SK-N-SH treated with all-trans-retinoic acid at 6 μM for 48 hours (cell line): ENCODE data around the gene PPARA.

Experiments used
- ATAC-seq: fragments of 200-7000 bp; cut with Tn5 transposase; 3 replicates; pipeline ENCODE4 v1.9.1; 2020; ENCODE audit warnings: mild to moderate bottlenecking, moderate library complexity
- BACH2 ChIP-seq: fragments of 250-450 bp; sonication (Bioruptor Pico); IDR thresholded peaks from 2 replicates; pipeline ENCODE4 v1.9.0; 2021; ENCODE audit warnings: mild to moderate bottlenecking, borderline replicate concordance
- GLIS3 ChIP-seq: fragments of 250-450 bp; sonication (Bioruptor Pico); IDR thresholded peaks from 2 replicates; pipeline ENCODE4 v1.5.0; 2020; ENCODE audit warnings: mild to moderate bottlenecking, moderate library complexity
- OSR1 ChIP-seq: fragments of 250-450 bp; sonication (Bioruptor Pico); IDR thresholded peaks from 2 replicates; pipeline ENCODE4 v1.8.0; 2022; ENCODE audit warnings: moderate library complexity, mild to moderate bottlenecking, inconsistent platforms
- RARB ChIP-seq: fragments of 250-450 bp; sonication (Bioruptor Pico); IDR thresholded peaks from 2 replicates; pipeline ENCODE4 v1.8.0; 2021; ENCODE audit warnings: mild to moderate bottlenecking, moderate library complexity
- TCF4 ChIP-seq: fragments of 250-450 bp; sonication (Bioruptor Pico); IDR thresholded peaks from 2 replicates; pipeline ENCODE4 v1.8.0; 2021; ENCODE audit warnings: mild to moderate bottlenecking, moderate library complexity, borderline replicate concordance
- TOX ChIP-seq: fragments of 250-450 bp; sonication (Bioruptor Pico); IDR thresholded peaks from 2 replicates; pipeline ENCODE4 v1.8.0; 2021; ENCODE audit warnings: mild to moderate bottlenecking, moderate library complexity, borderline replicate concordance
- ZFP30 ChIP-seq: fragments of 450-650 bp; formaldehyde crosslinking; IDR thresholded peaks from 2 replicates; pipeline ENCODE4 v1.5.0; 2022; ENCODE audit warnings: mild to moderate bottlenecking, moderate library complexity
- TF ChIP-seq, protein P1 (sequence below): fragments of 250-450 bp; sonication (Bioruptor Pico); IDR thresholded peaks from 2 replicates; pipeline ENCODE4 v1.8.0; 2021; ENCODE audit warnings: low read depth, mild to moderate bottlenecking, moderate library complexity, borderline replicate concordance
- TF ChIP-seq, protein P2 (sequence below): fragments of 250-450 bp; sonication (Bioruptor Pico); IDR thresholded peaks from 2 replicates; pipeline ENCODE4 v1.5.1; 2020; ENCODE audit warnings: low read depth, mild to moderate bottlenecking, moderate library complexity
- TF ChIP-seq, protein P3 (sequence below): fragments of 250-450 bp; sonication (Bioruptor Pico); IDR thresholded peaks from 2 replicates; pipeline ENCODE4 v1.8.0; 2020; ENCODE audit warnings: mild to moderate bottlenecking, moderate library complexity, borderline replicate concordance
- TF ChIP-seq, protein P4 (sequence below): fragments of 250-450 bp; sonication (Bioruptor Pico); IDR thresholded peaks from 2 replicates; pipeline ENCODE4 v1.5.0; 2020; ENCODE audit warnings: mild to moderate bottlenecking, moderate library complexity

PPARA gene

DNA sequence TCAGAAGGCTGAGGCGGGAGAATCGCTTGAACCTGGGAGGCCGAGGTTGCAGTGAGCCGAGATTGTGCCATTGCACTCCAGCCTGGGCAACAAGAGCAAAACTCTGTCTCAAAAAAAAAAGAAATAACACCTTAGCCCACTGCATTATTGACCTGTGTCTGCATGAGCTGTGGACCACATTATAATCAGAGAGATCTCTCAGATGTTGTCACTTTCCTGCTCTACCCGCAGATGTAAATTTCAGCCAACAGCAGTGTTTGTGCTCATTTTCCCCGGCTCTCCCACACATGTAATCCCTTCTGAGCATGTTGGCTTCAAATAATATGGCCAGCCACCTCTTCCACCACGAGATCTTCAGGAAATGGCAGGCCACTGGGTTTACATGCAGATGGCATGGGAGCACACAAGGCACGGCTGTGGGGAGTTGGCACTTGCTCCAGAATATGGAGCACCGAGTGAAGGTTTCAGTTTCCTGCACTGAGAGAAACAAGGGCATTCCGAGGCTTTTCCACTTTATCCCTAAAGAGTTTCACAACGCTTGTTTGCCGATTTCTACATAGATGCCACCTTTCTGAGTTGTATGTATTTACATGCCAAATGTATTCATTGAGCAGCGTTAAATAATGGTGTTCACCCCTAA lies 80.1 kb downstream of the PPARA start:
- TF ChIP-seq TCF4 (CRISPR knock-in tag): no peak
- TF ChIP-seq, protein P1, sequence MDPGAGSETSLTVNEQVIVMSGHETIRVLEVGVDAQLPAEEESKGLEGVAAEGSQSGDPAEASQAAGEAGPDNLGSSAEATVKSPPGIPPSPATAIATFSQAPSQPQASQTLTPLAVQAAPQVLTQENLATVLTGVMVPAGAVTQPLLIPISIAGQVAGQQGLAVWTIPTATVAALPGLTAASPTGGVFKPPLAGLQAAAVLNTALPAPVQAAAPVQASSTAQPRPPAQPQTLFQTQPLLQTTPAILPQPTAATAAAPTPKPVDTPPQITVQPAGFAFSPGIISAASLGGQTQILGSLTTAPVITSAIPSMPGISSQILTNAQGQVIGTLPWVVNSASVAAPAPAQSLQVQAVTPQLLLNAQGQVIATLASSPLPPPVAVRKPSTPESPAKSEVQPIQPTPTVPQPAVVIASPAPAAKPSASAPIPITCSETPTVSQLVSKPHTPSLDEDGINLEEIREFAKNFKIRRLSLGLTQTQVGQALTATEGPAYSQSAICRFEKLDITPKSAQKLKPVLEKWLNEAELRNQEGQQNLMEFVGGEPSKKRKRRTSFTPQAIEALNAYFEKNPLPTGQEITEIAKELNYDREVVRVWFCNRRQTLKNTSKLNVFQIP (CRISPR knock-in tag): no peak
- TF ChIP-seq, protein P2, sequence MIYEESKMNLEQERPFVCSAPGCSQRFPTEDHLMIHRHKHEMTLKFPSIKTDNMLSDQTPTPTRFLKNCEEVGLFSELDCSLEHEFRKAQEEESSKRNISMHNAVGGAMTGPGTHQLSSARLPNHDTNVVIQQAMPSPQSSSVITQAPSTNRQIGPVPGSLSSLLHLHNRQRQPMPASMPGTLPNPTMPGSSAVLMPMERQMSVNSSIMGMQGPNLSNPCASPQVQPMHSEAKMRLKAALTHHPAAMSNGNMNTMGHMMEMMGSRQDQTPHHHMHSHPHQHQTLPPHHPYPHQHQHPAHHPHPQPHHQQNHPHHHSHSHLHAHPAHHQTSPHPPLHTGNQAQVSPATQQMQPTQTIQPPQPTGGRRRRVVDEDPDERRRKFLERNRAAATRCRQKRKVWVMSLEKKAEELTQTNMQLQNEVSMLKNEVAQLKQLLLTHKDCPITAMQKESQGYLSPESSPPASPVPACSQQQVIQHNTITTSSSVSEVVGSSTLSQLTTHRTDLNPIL (CRISPR knock-in tag): no peak
- TF ChIP-seq, protein P3, sequence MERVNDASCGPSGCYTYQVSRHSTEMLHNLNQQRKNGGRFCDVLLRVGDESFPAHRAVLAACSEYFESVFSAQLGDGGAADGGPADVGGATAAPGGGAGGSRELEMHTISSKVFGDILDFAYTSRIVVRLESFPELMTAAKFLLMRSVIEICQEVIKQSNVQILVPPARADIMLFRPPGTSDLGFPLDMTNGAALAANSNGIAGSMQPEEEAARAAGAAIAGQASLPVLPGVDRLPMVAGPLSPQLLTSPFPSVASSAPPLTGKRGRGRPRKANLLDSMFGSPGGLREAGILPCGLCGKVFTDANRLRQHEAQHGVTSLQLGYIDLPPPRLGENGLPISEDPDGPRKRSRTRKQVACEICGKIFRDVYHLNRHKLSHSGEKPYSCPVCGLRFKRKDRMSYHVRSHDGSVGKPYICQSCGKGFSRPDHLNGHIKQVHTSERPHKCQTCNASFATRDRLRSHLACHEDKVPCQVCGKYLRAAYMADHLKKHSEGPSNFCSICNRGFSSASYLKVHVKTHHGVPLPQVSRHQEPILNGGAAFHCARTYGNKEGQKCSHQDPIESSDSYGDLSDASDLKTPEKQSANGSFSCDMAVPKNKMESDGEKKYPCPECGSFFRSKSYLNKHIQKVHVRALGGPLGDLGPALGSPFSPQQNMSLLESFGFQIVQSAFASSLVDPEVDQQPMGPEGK (CRISPR knock-in tag): no peak
- no peak for TF ChIP-seq BACH2 (CRISPR knock-in tag)
- ATAC-seq: no peak

DNA sequence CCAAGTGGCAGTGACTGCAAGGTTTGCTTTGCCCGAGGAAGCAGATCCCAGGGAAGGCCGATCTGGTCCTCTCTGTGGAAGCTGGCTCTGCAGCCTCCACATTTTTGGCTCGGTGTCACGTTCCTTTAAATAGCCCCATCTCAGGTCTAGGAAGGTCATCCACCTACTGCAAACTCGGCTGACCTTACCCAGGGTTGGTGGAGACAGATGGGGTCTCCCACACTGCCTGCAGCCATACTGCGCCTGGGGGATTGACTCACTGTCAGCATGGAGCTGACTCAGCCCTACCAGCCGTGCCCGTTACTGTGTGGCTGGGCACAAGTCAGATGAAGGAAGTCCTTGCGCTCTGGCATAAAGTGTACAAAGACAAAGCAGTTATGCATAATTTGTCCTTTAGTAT lies 82.9 kb downstream of the PPARA start:
- ATAC-seq: peak; percentile 99
- TF ChIP-seq OSR1 (CRISPR knock-in tag) (no peak), TCF4 (CRISPR knock-in tag) (no peak)
- TF ChIP-seq, protein P4, sequence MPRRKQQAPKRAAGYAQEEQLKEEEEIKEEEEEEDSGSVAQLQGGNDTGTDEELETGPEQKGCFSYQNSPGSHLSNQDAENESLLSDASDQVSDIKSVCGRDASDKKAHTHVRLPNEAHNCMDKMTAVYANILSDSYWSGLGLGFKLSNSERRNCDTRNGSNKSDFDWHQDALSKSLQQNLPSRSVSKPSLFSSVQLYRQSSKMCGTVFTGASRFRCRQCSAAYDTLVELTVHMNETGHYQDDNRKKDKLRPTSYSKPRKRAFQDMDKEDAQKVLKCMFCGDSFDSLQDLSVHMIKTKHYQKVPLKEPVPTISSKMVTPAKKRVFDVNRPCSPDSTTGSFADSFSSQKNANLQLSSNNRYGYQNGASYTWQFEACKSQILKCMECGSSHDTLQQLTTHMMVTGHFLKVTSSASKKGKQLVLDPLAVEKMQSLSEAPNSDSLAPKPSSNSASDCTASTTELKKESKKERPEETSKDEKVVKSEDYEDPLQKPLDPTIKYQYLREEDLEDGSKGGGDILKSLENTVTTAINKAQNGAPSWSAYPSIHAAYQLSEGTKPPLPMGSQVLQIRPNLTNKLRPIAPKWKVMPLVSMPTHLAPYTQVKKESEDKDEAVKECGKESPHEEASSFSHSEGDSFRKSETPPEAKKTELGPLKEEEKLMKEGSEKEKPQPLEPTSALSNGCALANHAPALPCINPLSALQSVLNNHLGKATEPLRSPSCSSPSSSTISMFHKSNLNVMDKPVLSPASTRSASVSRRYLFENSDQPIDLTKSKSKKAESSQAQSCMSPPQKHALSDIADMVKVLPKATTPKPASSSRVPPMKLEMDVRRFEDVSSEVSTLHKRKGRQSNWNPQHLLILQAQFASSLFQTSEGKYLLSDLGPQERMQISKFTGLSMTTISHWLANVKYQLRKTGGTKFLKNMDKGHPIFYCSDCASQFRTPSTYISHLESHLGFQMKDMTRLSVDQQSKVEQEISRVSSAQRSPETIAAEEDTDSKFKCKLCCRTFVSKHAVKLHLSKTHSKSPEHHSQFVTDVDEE: no peak

DNA sequence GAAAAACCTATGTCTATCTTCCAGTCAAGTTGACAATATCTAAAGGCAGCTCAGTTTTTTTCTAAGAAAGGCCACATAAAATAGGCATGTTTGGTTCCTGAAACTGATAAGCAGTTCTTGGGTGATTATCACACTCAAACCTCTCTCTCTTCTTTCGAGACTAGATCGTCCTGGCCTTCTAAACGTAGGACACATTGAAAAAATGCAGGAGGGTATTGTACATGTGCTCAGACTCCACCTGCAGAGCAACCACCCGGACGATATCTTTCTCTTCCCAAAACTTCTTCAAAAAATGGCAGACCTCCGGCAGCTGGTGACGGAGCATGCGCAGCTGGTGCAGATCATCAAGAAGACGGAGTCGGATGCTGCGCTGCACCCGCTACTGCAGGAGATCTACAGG lies 84.6 kb downstream of the PPARA start:
- no peak for ATAC-seq

DNA sequence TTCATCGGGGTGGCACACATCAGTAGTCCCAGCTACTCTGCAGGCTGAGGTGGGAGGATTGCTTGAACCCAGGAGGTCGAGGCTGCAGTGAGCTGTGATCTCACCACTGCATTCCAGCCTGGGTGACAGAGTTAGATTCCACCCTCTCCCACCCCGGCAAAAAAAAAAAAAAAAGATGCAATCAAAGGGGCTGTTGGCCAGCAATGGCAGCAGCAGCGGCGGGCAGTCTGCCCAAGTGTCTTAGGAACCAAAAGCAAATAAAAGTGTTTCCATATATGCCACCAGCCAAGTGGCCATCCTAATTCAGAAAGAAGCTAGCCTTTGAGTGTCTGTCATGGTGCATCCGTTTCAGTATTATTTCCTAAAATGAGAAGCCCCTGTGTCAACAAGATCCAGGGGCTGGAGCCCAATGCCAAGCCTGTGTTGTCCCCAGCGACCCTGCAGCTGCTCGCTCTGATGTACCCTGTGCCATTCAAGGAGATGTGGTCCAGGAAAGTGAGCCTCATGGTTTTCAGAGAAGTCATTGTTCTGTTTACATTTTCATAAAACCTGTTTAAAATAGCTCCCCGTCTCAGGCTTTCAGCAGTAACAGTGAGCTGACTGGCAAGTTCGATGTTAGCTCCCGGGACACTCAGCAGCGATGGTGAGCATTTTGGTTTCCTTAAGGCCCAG lies 87.3 kb downstream of the PPARA start:
- TF ChIP-seq OSR1 (CRISPR knock-in tag) (no peak), TOX (CRISPR knock-in tag) (no peak), TCF4 (CRISPR knock-in tag) (no peak), RARB (CRISPR knock-in tag) (no peak), ZFP30 (CRISPR knock-in tag) (no peak)
- TF ChIP-seq, protein P3 (CRISPR knock-in tag): no peak
- TF ChIP-seq, protein P4: no peak
- TF ChIP-seq, protein P2 (CRISPR knock-in tag): no peak
- TF ChIP-seq, protein P1 (CRISPR knock-in tag): no peak
- ATAC-seq: no peak

More for the DNA sequence above, 84.6 kb downstream of the PPARA start:
- no peak for TF ChIP-seq GLIS3 (CRISPR knock-in tag)
